ENCODE data around the gene ZCCHC10. TPM values are rescaled to one million over a fixed set of nuclear protein-coding genes. Genes with fewer than 3 reads are reported as not detected.

ZCCHC10 gene
- total RNA-seq, 2 donors from 2014 or later = 24.2 to 31.9 TPM

DNA sequence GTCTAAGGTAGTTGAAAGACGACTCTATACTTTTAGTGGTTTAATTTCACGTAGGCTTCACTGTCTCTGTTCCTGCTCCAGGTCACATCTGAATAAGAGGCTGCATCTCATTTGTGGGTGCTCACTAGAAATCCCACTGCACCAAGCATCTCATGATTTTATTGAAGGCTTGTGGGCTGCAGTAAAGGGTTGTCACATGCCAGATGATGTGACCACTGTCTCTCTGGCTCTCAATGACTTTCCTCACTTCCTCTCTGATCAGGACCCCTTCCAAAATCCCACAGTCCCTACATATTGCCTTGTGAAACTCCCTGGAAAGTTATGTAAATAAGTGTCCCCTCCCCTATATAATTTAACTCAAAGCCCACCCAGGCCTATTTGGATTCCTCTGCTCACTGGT, 8.9 kb upstream of the ZCCHC10 start:
- intact Hi-C loops (cut with DNase I) = no loop called here
- Histone ChIP-seq H3K27me3 (no peaks in the 10 kb centered on the region), H3K4me3 (no peak overlapping the region), H3K27ac (no peak overlapping the region), H3K9ac (ENCODE audit: low read depth in 2 of 2, low read length in 2 of 2) (no peak overlapping the region), H3K4me1 (no peaks in the 10 kb centered on the region), H3K9me3 (no peaks in the 10 kb centered on the region), H3K36me3 (no peaks in the 10 kb centered on the region)
- TF ChIP-seq, protein P1, sequence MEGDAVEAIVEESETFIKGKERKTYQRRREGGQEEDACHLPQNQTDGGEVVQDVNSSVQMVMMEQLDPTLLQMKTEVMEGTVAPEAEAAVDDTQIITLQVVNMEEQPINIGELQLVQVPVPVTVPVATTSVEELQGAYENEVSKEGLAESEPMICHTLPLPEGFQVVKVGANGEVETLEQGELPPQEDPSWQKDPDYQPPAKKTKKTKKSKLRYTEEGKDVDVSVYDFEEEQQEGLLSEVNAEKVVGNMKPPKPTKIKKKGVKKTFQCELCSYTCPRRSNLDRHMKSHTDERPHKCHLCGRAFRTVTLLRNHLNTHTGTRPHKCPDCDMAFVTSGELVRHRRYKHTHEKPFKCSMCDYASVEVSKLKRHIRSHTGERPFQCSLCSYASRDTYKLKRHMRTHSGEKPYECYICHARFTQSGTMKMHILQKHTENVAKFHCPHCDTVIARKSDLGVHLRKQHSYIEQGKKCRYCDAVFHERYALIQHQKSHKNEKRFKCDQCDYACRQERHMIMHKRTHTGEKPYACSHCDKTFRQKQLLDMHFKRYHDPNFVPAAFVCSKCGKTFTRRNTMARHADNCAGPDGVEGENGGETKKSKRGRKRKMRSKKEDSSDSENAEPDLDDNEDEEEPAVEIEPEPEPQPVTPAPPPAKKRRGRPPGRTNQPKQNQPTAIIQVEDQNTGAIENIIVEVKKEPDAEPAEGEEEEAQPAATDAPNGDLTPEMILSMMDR (IDR thresholded peaks at IDR 0.05) = no peak
- DNase-seq = no peak

DNA sequence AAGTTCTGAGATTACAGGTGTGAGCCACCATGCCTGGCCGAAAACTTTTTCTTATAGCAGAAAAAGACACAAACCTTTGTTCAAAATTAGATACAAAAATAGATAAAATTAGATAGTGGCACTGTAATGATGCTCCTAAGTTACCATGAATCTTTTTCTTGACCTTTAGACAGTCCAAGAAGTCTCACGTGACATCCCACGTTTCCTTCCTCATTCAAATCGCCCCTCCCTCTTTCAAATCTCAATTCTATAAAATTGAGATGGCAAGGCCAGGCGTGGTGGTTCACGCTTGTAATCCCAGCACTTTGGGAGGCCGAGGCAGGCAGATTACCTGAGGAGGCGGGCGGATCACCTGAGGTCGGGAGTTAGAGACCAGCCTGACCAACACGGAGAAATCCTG, 7.7 kb upstream of the ZCCHC10 start:
- no peak for DNase-seq
- Histone ChIP-seq H3K27me3 (no peaks in the 10 kb centered on the region), H3K36me3 (no peaks in the 10 kb centered on the region), H3K9ac (ENCODE audit: low read depth in 2 of 2, low read length in 2 of 2) (no peak overlapping the region), H3K9me3 (no peaks in the 10 kb centered on the region), H3K4me3 (no peak overlapping the region), H3K4me1 (no peaks in the 10 kb centered on the region), H3K27ac (no peak overlapping the region)
- TF ChIP-seq, protein P1 (IDR thresholded peaks at IDR 0.05) = no peak
- intact Hi-C loops (cut with DNase I) = no loop called here

DNA sequence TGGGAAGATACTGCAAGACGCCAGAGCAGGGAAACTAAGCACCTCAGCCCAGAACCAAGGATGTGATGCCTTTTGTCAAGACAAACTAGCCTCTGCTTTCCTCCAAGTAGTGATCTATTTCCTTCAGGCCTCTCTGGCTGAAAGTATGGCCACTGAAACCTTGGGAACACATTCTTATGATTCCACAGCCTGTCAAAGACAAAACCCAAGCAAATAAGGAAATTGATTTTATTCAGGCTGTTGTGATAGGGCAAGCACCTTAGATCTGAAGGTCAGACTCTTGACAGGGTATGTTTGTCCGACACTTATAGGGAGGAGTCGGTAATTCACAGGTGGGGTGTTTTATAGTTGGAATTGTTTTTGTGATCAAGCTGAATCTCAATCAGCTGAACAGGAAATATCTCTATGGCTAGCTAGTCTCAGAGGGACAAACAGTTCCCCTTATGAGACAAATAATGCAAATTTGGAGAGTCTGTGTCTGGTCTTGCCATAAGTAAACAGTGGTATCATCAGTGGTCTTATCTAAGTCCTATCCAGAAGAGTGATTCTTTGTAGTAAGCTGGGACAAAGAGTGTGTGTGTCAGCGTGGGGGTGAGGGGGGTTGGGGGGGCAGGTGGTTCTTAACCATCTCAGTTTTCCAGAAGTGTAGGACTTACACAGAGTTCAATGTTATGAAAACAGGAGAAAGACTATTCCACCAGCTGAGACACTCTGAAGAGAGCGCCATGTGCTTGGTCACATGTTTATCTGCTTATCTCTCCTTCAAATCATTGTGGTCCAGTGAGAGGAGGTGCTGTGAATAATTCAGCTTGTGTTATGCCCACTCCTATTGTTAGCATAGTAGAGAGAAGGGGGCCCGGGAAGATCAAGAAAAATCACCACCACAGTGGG, 6.7 kb upstream of the ZCCHC10 start:
- Histone ChIP-seq H3K36me3 (no peaks in the 10 kb centered on the region), H3K27me3 (no peaks in the 10 kb centered on the region), H3K9ac (ENCODE audit: low read depth in 2 of 2, low read length in 2 of 2) (peak overlapping the region; percentile 18 to 48), H3K27ac (peak overlapping the region; percentile 80), H3K4me3 (no peak overlapping the region), H3K9me3 (no peaks in the 10 kb centered on the region), H3K4me1 (no peaks in the 10 kb centered on the region)
- DNase-seq = peak; percentile 41
- TF ChIP-seq, protein P1 (IDR thresholded peaks at IDR 0.05) = no peak
- intact Hi-C loops (cut with DNase I) = no loop called here

DNA sequence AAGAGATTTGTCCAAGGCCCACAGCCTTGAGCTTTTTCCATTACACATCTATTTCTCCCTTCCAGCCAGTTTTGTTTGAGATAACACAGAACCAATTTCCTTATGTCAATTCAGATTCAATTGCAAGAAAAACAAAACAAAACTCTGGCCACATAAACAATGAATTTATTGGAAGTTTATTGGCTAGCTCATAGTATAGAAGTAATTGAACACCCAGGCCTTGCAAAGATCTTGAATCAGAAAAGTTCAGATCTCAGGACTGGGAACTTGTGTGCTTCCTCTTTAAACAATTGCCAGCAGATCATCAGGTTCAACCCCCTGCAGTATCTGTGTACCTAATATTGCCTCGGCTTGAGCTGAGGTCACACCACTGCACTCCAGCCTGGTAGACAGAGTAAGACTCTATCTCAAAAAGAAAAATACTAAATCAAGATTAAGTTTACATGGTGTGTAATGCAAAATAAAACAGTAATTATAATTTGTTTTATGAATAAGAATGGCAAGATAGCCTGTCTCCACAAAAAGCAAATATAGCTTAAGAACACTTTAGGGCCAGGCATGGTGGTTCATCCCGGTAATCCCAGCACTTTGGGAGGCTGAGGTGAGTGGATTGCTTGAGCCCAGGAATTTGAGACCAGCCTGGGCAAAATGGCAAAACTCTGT, 4.1 kb upstream of the ZCCHC10 start:
- Histone ChIP-seq H3K36me3 (no peaks in the 10 kb centered on the region), H3K9me3 (no peaks in the 10 kb centered on the region), H3K27me3 (no peaks in the 10 kb centered on the region), H3K9ac (ENCODE audit: low read depth in 2 of 2, low read length in 2 of 2) (no peak overlapping the region), H3K4me3 (no peak overlapping the region), H3K4me1 (no peaks in the 10 kb centered on the region), H3K27ac (no peak overlapping the region)
- intact Hi-C loops (cut with DNase I) = no loop called here
- no peak for DNase-seq
- TF ChIP-seq, protein P1 (IDR thresholded peaks at IDR 0.05) = no peak

DNA sequence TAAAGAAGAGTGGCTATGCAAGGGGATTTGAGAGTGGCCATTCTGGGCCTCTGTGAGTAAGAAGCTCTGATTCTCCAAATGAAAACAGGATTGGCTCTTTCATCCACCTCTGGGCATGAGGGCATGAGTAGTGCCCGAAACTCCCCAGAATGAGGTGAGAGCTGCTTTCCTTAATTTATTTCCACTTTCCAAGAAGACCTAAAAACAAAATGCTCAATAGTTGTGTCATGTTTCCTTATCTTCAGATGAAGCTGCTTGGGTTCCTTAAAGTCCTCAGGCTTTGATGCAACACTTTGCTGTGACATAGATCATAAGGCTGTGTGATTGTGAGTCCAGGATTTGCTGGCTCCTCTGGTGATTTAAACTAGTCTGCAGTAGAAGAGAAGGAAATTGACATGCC, 3.1 kb upstream of the ZCCHC10 start:
- H3K4me1 ChIP-seq = peaks cover 7% of the 10 kb centered on the region

More for the DNA sequence above, 3.1 kb upstream of the ZCCHC10 start:
- H3K9ac ChIP-seq (ENCODE audit: low read depth in 2 of 2, low read length in 2 of 2) = no peak overlapping the region
- no peaks in the 10 kb centered on the region for H3K27me3 ChIP-seq
- no peaks in the 10 kb centered on the region for H3K9me3 ChIP-seq
- TF ChIP-seq, protein P1 (IDR thresholded peaks at IDR 0.05) = no peak
- no peaks in the 10 kb centered on the region for H3K36me3 ChIP-seq
- intact Hi-C loops (cut with DNase I) = no loop called here
- H3K27ac ChIP-seq = no peak overlapping the region
- H3K4me3 ChIP-seq = no peak overlapping the region
- DNase-seq = no peak

Data from colonic mucosa (tissue), 4 donors.